Panc1 (cell line): ENCODE results near the gene UNC5CL. TPM values are rescaled to one million over a fixed set of nuclear protein-coding genes. Genes with fewer than 3 reads are reported as not detected.
A peak's percentile ranks its signal among the peaks of the same experiment; 100 is the strongest.

Source experiments
- ATAC-seq: fragments of 200-7000 bp; cut with Tn5 transposase; 2 replicates; pipeline ENCODE4 v1.9.1; 2020; ENCODE audit warnings: mild to moderate bottlenecking, moderate library complexity
- BruUV-seq: library from RNA; stranded (reverse); fragments of 400-500 nt; replicated peaks from 2 replicates; lab custom pipeline; 2021; lab: Mats Ljungman, UMichigan
- CTCF ChIA-PET: fragments of 300-600 bp; sonication (Branson Sonifier 250); formaldehyde crosslinking; loops from one replicate; lab custom pipeline; 2022; ENCODE audit warnings: antibody characterized with exemption; lab: Charles Lee
- POLR2A ChIA-PET: fragments of 300-600 bp; sonication (Branson Sonifier 250); formaldehyde crosslinking; loops from one replicate; lab custom pipeline; 2022; ENCODE audit warnings: antibody characterized with exemption; lab: Charles Lee
- DNase-seq: peaks from one replicate; pipeline ENCODE4 v3.0.0-alpha.2; 2010; ENCODE audit warnings: low read depth, low spot score
- H3K27ac ChIP-seq: 2 replicates; pipeline ENCODE4 v1.5.1; 2011; ENCODE audit warnings: mild to moderate bottlenecking, low read length, inconsistent platforms
- H3K27me3 ChIP-seq: fragments of 200-500 bp; sonication (Bioruptor generic); 2 replicates; pipeline ENCODE4 v1.6.0; 2014; ENCODE audit warnings: low read length, inconsistent platforms; ENCODE audit not compliant: control insufficient read depth, insufficient read depth
- H3K36me3 ChIP-seq: fragments of 200-500 bp; sonication (Bioruptor generic); 2 replicates; pipeline ENCODE4 v1.5.1; 2014; ENCODE audit warnings: inconsistent platforms, mild to moderate bottlenecking, low read length, moderate library complexity; ENCODE audit not compliant: control insufficient read depth, insufficient read depth
- H3K4me1 ChIP-seq: 2 replicates; pipeline ENCODE4 v1.5.1; 2011; ENCODE audit warnings: inconsistent platforms, mild to moderate bottlenecking, low read length, moderate library complexity; ENCODE audit not compliant: control insufficient read depth, insufficient read depth
- H3K4me3 ChIP-seq, 2 experiments: 2 replicates each; pipeline ENCODE4 v1.5.1; 2011 to 2012; ENCODE audit warnings: low read depth in 2 of 2, low read length in 2 of 2, mild to moderate bottlenecking in 2 of 2, inconsistent platforms in 1 of 2, moderate library complexity in 1 of 2
- H3K9me3 ChIP-seq: fragments of 200-500 bp; sonication (Bioruptor generic); 2 replicates; pipeline ENCODE4 v1.5.1; 2014; ENCODE audit warnings: low read depth, mild to moderate bottlenecking, inconsistent platforms, low read length, moderate library complexity; ENCODE audit not compliant: control insufficient read depth, insufficient read depth
- POLR2AphosphoS5 ChIP-seq: IDR thresholded peaks from 2 replicates; pipeline ENCODE4 v1.6.1; 2012; ENCODE audit warnings: mild to moderate bottlenecking, low read depth, low read length, moderate library complexity
- REST ChIP-seq, 2 experiments: IDR thresholded peaks; 2 replicates each; pipeline ENCODE4 v1.6.1; 2011 to 2012; ENCODE audit warnings: low read depth in 2 of 2, control low read depth in 1 of 2, low read length in 1 of 2, mild to moderate bottlenecking in 1 of 2, moderate library complexity in 1 of 2; ENCODE audit not compliant: insufficient read depth in 1 of 2
- SIN3A ChIP-seq: IDR thresholded peaks from 2 replicates; pipeline ENCODE4 v1.6.1; 2012; ENCODE audit warnings: low read depth, mild to moderate bottlenecking, low read length, moderate library complexity, borderline replicate concordance; ENCODE audit not compliant: insufficient read depth
- TCF7L2 ChIP-seq: IDR thresholded peaks from 2 replicates; pipeline ENCODE4 v1.6.1; 2011; ENCODE audit warnings: mild to moderate bottlenecking, low read depth, low read length, inconsistent platforms
- in situ Hi-C: cut with HindIII; loops from 2 replicates; pipeline ENCODE4 v1.10.0; 2016; ENCODE audit warnings: low sequenced_read_pairs, low pct_unique_long_range_greater_than_20kb
- intact Hi-C: fragments of 100-400 bp; cut with micrococcal nuclease; formaldehyde crosslinking; loops from one replicate; pipeline ENCODE4 v1.10.0; 2022; ENCODE audit not compliant: unreplicated experiment
- total RNA-seq: library from RNA; stranded (reverse); gene quantifications from one replicate; pipeline ENCODE4 v1.2.1, GENCODE V29; 2021; ENCODE audit not compliant: unreplicated experiment
- TF ChIP-seq, protein P1 (sequence below): fragments of 450-650 bp; IDR thresholded peaks from 2 replicates; pipeline ENCODE4 v1.5.1; 2017; ENCODE audit warnings: mild to moderate bottlenecking

UNC5CL gene
- total RNA-seq, 1 experiment from 2014 or later, result 0.36 TPM

GRCh38 chr6:41011673-41012072 lies 27.3 kb downstream of the UNC5CL start:
- in situ Hi-C loops (no loop called here), intact Hi-C loops (no loop called here)
- H3K27ac ChIP-seq, result peak overlapping the region; percentile 60; the same call in 1 of the 2 replicates
- peaks cover 3% of the 10 kb centered on the region for H3K4me1 ChIP-seq
- H3K36me3 ChIP-seq, result no peaks in the 10 kb centered on the region
- ChIA-PET CTCF (no interaction called here), POLR2A (no interaction called here)
- BruUV-seq, result no TSS peak
- no peaks in the 10 kb centered on the region for H3K27me3 ChIP-seq
- DNase-seq (no peak), ATAC-seq (no peak)
- H3K4me3 ChIP-seq, result no peak overlapping the region
- TF ChIP-seq, protein P1, sequence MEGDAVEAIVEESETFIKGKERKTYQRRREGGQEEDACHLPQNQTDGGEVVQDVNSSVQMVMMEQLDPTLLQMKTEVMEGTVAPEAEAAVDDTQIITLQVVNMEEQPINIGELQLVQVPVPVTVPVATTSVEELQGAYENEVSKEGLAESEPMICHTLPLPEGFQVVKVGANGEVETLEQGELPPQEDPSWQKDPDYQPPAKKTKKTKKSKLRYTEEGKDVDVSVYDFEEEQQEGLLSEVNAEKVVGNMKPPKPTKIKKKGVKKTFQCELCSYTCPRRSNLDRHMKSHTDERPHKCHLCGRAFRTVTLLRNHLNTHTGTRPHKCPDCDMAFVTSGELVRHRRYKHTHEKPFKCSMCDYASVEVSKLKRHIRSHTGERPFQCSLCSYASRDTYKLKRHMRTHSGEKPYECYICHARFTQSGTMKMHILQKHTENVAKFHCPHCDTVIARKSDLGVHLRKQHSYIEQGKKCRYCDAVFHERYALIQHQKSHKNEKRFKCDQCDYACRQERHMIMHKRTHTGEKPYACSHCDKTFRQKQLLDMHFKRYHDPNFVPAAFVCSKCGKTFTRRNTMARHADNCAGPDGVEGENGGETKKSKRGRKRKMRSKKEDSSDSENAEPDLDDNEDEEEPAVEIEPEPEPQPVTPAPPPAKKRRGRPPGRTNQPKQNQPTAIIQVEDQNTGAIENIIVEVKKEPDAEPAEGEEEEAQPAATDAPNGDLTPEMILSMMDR, result no peak
- no peak for TF ChIP-seq REST (IDR thresholded peaks at IDR 0.05; ENCODE audit: insufficient read depth in 1 of 2, low read depth in 2 of 2, low read length in 1 of 2)
- TF ChIP-seq POLR2AphosphoS5, result no peak
- TF ChIP-seq SIN3A, result no peak
- TF ChIP-seq TCF7L2, result no peak
- no peaks in the 10 kb centered on the region for H3K9me3 ChIP-seq

DNA sequence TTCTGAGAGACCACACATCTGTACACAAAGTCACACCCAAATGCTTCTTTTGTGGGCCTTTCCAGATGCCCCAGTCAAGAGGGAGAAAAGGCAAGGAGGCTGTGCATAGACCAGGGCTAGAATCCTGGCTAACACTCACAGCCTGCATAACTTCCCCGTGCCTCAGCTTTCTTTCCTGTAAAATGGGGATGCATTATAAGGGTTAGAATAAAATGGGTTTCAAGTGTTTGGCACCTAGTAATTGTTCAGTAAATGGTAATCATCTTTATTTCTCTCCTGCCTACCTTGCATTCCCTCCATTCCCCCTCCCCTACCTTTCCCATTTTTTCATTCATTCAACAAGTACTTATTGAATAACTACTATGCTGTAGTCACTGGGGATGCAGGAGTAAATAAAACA lies 29.4 kb downstream of the UNC5CL start:
- intact Hi-C loops (loop anchor here (5.0 kb wide), 1 partner anchor 102 kb away; no protein-coding TSS in a partner anchor), in situ Hi-C loops (no loop called here)
- Histone ChIP-seq H3K9me3 (no peaks in the 10 kb centered on the region), H3K4me1 (no peaks in the 10 kb centered on the region; the same call in none of the 2 replicates), H3K27ac (peak overlapping the region; percentile 71; the same call in 1 of the 2 replicates), H3K27me3 (no peaks in the 10 kb centered on the region), H3K36me3 (no peaks in the 10 kb centered on the region), H3K4me3 (no peak overlapping the region)
- no peak for TF ChIP-seq REST (IDR thresholded peaks at IDR 0.05; ENCODE audit: insufficient read depth in 1 of 2, low read depth in 2 of 2, low read length in 1 of 2)
- no peak for TF ChIP-seq SIN3A
- TF ChIP-seq POLR2AphosphoS5, result no peak
- no peak for TF ChIP-seq TCF7L2
- TF ChIP-seq, protein P1, result no peak
- ChIA-PET POLR2A (no interaction called here), CTCF (no interaction called here)
- ATAC-seq (no peak), DNase-seq (no peak)
- BruUV-seq, result no TSS peak
